Esophagus squamous epithelium (tissue), 5 donors: ENCODE measurements around the gene APOL4. TPM values are rescaled to one million over a fixed set of nuclear protein-coding genes. Genes with fewer than 3 reads are reported as not detected.

Experiments used
- DNase-seq: peaks from one replicate; lab custom pipeline; 2025; lab: John Stamatoyannopoulos, UW
- H3K27ac ChIP-seq, 4 donors: fragments of 200-600 bp; sonication (generic); one replicate each; pipeline ENCODE4 v1.5.1; 2016 to 2019; ENCODE audit warnings: mild to moderate bottlenecking in 1 of 4
- H3K27me3 ChIP-seq, 4 donors: fragments of 200-600 bp; sonication (generic); 1 replicate in 3 of 4; 2 replicates in 1 of 4; pipeline versions ENCODE4 v1.5.1 to v1.6.0; 2017 to 2021; ENCODE audit warnings: antibody characterized with exemption in 1 of 4
- H3K36me3 ChIP-seq, 3 donors: fragments of 200-600 bp; sonication (generic); one replicate each; pipeline ENCODE4 v1.5.1; 2016 to 2019
- H3K4me1 ChIP-seq, 3 donors: fragments of 200-600 bp; sonication (generic); one replicate each; pipeline ENCODE4 v1.5.1; 2017 to 2019
- H3K4me3 ChIP-seq, 4 donors: fragments of 200-600 bp; sonication (generic); 1 replicate in 3 of 4; 2 replicates in 1 of 4; pipeline ENCODE4 v1.5.1; 2016 to 2019; ENCODE audit warnings: mild to moderate bottlenecking in 2 of 4, moderate library complexity in 1 of 4
- H3K9me3 ChIP-seq, 3 donors: fragments of 200-600 bp; sonication (generic); one replicate each; pipeline ENCODE4 v1.5.1; 2016 to 2019
- CTCF ChIP-seq, 6 experiments: fragments of 450-650 bp in 4 of 6; fragments of 200-600 bp in 2 of 6; sonication (generic) in 2 of 6; IDR thresholded peaks; one replicate each; pipeline ENCODE4 v1.5.1; 2016 to 2019; ENCODE audit warnings: antibody characterized with exemption in 6 of 6, mild to moderate bottlenecking in 4 of 6, moderate library complexity in 4 of 6
- POLR2A ChIP-seq, 4 donors: fragments of 450-650 bp; IDR thresholded peaks; one replicate each; pipeline ENCODE4 v1.6.1; 2017; ENCODE audit warnings: antibody characterized with exemption in 4 of 4, mild to moderate bottlenecking in 4 of 4, moderate library complexity in 3 of 4
- WGBS, 2 donors: methylation state at CpG; one replicate each; pipeline ENCODE4 v1.1.5; 2018; 5-methylcytosine and 5-hydroxymethylcytosine counted together
- intact Hi-C: fragments of 100-400 bp; cut with DNase I; formaldehyde crosslinking; loops from one replicate; pipeline ENCODE4 v1.15.0; 2022
- total RNA-seq, 4 donors: library from RNA; depleted of rRNA; stranded (reverse); fragments of >200 nt; gene quantifications; one replicate each; pipeline ENCODE4 v1.1.0, GENCODE V29; 2016
- donor health status: DM: yes; HTN: yes; CAD: no.

Gene APOL4
- total RNA-seq, 4 donors from 2014 or later: 0.45 to 10.3 (median 2.1) TPM

GRCh38 chr22:36180928-36181327 is 20.7 kb downstream of the APOL4 start:
- H3K36me3 ChIP-seq: no peaks in the 10 kb centered on the region
- no peaks in the 10 kb centered on the region for H3K9me3 ChIP-seq
- H3K27ac ChIP-seq: no peak overlapping the region
- peaks cover 0 to 14% (median 4%) of the 10 kb centered on the region in 3 donors for H3K4me1 ChIP-seq
- WGBS, 2 donors: 86 to 92% methylated on average over 5 to 6 of the region's 6 CpGs
- H3K27me3 ChIP-seq: no peaks in the 10 kb centered on the region
- H3K4me3 ChIP-seq: no peak overlapping the region
- no peak for DNase-seq
- intact Hi-C loops: loop anchor here (5.0 kb wide), 1 partner anchor 34 kb away; no protein-coding TSS in a partner anchor
- TF ChIP-seq CTCF (IDR thresholded peaks at IDR 0.05): no peak
- TF ChIP-seq POLR2A (IDR thresholded peaks at IDR 0.05): no peak

DNA sequence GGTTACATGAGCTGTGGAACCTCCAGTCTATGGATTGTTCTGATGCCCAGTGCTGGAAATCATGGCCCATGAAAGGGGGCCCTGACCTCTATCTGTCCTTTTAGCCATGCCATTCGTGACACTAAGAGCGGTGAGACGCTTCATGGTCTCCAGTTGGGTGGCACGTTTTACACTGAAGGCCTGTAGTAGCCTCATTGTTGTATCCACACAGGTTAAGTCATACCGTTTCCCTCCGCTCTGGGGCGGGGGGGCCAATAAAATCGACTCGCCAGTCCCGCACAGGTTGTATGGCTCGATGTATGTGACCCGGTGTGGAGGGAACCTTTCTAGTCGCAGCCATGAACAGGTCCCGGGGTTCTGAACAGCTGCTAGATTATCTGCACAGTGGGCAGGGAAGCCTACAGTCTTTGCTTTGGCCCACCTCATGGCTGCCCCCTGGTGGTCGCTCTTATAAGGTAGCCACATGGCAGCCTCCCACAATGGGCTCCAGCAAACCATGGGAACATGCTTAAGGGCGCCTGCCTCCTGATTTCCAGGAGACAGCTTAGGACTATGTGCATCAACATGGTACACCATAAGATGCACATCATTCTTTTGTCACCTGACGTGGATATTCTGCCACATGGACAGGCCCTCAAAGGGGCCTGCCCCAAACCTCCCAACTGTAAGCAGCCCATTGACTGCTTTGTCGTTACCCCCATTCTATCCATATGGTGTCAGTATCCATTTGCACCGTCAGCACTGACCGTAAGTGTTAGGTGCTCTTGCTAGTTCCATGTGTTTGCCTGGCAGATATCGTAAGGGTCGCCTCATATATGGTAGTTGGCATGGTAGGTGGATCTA is 21.4 kb downstream of the APOL4 start:
- H3K27ac ChIP-seq: no peak overlapping the region
- no peak for DNase-seq
- H3K4me1 ChIP-seq: peaks cover 0 to 14% (median 4%) of the 10 kb centered on the region in 3 donors
- H3K27me3 ChIP-seq: no peaks in the 10 kb centered on the region
- no peaks in the 10 kb centered on the region for H3K9me3 ChIP-seq
- no peak overlapping the region for H3K4me3 ChIP-seq
- WGBS, 2 donors: 82 to 86% methylated on average over 7 of the region's 22 CpGs
- no peak for TF ChIP-seq POLR2A (IDR thresholded peaks at IDR 0.05)
- peak; percentile 79 to 93 (median 83) for TF ChIP-seq CTCF (IDR thresholded peaks at IDR 0.05)
- H3K36me3 ChIP-seq: no peaks in the 10 kb centered on the region
- intact Hi-C loops: loop anchor here (5.0 kb wide), 1 partner anchor 33 kb away; no protein-coding TSS in a partner anchor

DNA sequence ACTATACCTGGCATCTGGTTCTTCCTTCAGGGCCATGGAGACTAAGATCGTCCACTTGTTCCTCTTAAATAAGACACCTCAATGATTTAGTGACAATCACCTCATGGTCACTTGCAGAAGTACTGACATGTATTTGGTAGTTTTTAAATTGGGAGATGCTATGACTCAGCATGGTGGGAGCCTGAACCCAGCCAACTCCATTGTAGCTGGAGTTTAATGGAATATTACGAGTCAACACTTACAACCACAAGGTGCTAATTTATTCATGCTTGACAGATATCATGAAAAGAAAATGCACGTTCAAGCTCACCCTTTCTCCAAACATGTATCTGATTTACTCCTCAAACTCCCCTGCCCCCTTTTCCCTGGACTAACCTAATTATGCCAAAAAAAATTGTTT is 24.4 kb downstream of the APOL4 start:
- H3K4me1 ChIP-seq: peaks cover 0 to 5% (median 0%) of the 10 kb centered on the region in 3 donors
- WGBS, 2 donors: 53 to 59% methylated on average over 3 of the region's 3 CpGs
- TF ChIP-seq POLR2A (IDR thresholded peaks at IDR 0.05): no peak
- TF ChIP-seq CTCF (IDR thresholded peaks at IDR 0.05): no peak
- intact Hi-C loops: no loop called here
- H3K4me3 ChIP-seq: no peak overlapping the region
- H3K36me3 ChIP-seq: no peaks in the 10 kb centered on the region
- DNase-seq: no peak
- H3K27ac ChIP-seq: no peak overlapping the region
- H3K27me3 ChIP-seq: no peaks in the 10 kb centered on the region
- no peaks in the 10 kb centered on the region for H3K9me3 ChIP-seq

DNA sequence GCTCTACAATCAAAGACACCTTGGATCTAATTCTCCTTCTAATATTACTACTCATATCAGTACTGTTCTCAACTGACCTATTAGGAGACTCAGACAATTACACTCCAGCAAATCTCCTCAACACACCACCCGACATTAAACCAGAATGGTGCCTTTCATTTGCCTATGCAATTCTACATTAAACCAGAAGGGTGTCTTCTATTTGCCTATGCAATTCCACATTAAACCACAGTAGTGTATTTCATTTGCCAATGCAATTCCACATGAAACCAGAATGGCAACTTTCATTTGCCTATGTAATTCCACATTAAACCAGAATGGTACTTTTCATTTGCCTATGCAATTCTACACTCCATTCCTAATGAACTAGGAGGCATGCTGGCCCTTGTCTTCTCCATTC is 25.7 kb downstream of the APOL4 start:
- 29 to 91% methylated on average over 1 of the region's 1 CpG for WGBS, 2 donors
- Histone ChIP-seq H3K4me3 (no peak overlapping the region), H3K9me3 (no peaks in the 10 kb centered on the region), H3K4me1 (peaks cover 0 to 5% (median 0%) of the 10 kb centered on the region in 3 donors), H3K36me3 (no peaks in the 10 kb centered on the region), H3K27me3 (no peaks in the 10 kb centered on the region), H3K27ac (no peak overlapping the region)
- TF ChIP-seq POLR2A (IDR thresholded peaks at IDR 0.05): no peak
- peak in 2 of 6 experiments; percentile 6 to 42 for TF ChIP-seq CTCF (IDR thresholded peaks at IDR 0.05)
- intact Hi-C loops: no loop called here
- DNase-seq: no peak

- H3K36me3 ChIP-seq: no peaks in the 10 kb centered on the region
- H3K27ac ChIP-seq: no peak overlapping the region
- DNase-seq: no peak
- intact Hi-C loops: no loop called here
- H3K4me1 ChIP-seq: no peaks in the 10 kb centered on the region
- no peak overlapping the region for H3K4me3 ChIP-seq
- TF ChIP-seq POLR2A (IDR thresholded peaks at IDR 0.05) (no peak), CTCF (IDR thresholded peaks at IDR 0.05) (no peak)
- 51 to 68% methylated on average over 3 of the region's 3 CpGs for WGBS, 2 donors
- H3K9me3 ChIP-seq: no peaks in the 10 kb centered on the region
- no peaks in the 10 kb centered on the region for H3K27me3 ChIP-seq
These were observed 29.7 kb downstream of the APOL4 start for GRCh38 chr22:36171941-36172340.
